HEK293 (cell line): Measurements from ENCODE around the gene HOXA11.
A peak's percentile ranks its signal among the peaks of the same experiment; 100 is the strongest.

Experiments
- CTCF ChIA-PET: fragments of 350-600 bp; formaldehyde crosslinking; extraction: SDS; loops from one replicate; lab custom pipeline; 2021; ENCODE audit warnings: antibody characterized with exemption; lab: Yijun Ruan, JAX
- POLR2A ChIA-PET: fragments of 300-600 bp; formaldehyde crosslinking; extraction: SDS; loops from one replicate; lab custom pipeline; 2020; ENCODE audit warnings: antibody characterized with exemption, inconsistent platforms; lab: Yijun Ruan, JAX
- H3K27ac ChIP-seq: fragments of 200-500 bp; sonication (Bioruptor generic); 2 replicates; pipeline ENCODE4 v1.5.1; 2014; ENCODE audit warnings: low read depth, low read length, control low read depth, inconsistent platforms; ENCODE audit errors: extremely low read depth
- H3K36me3 ChIP-seq, 2 experiments: fragments of 200-500 bp in 1 of 2; sonication (Bioruptor generic) in 1 of 2; 1 replicate in 1 of 2; 2 replicates in 1 of 2; pipeline ENCODE4 v1.5.1; 2014 to 2017; ENCODE audit warnings: inconsistent platforms in 2 of 2, low read length in 2 of 2; ENCODE audit not compliant: control insufficient read depth in 2 of 2, insufficient read depth in 1 of 2
- H3K4me1 ChIP-seq: fragments of 200-500 bp; sonication (Bioruptor generic); 2 replicates; pipeline ENCODE4 v1.5.1; 2014; ENCODE audit warnings: mild to moderate bottlenecking, low read length, inconsistent platforms; ENCODE audit not compliant: control insufficient read depth, insufficient read depth
- H3K4me3 ChIP-seq: 2 replicates; pipeline ENCODE4 v1.5.1; 2011; ENCODE audit warnings: low read depth, mild to moderate bottlenecking, control low read depth, low read length, moderate library complexity
- H3K9me3 ChIP-seq: fragments of 200-500 bp; sonication (Bioruptor generic); 2 replicates; pipeline ENCODE4 v1.5.1; 2014; ENCODE audit warnings: low read depth, low read length, inconsistent platforms; ENCODE audit not compliant: control insufficient read depth, insufficient read depth
- GLIS1 ChIP-seq: fragments of 450-650 bp; formaldehyde crosslinking; IDR thresholded peaks from 2 replicates; pipeline ENCODE4 v1.5.1; 2016; ENCODE audit warnings: missing biosample characterization, missing genetic modification characterization
- GLIS2 ChIP-seq: fragments of 450-650 bp; formaldehyde crosslinking; IDR thresholded peaks from 2 replicates; pipeline ENCODE4 v1.5.1; 2016; ENCODE audit warnings: missing biosample characterization, missing genetic modification characterization
- OVOL3 ChIP-seq: fragments of 450-650 bp; formaldehyde crosslinking; IDR thresholded peaks from 2 replicates; pipeline ENCODE4 v1.5.1; 2016; ENCODE audit warnings: missing biosample characterization, missing genetic modification characterization
- SCRT1 ChIP-seq: fragments of 450-650 bp; formaldehyde crosslinking; IDR thresholded peaks from 2 replicates; pipeline ENCODE4 v1.5.1; 2016; ENCODE audit warnings: missing biosample characterization, missing genetic modification characterization, borderline replicate concordance
- YY1 ChIP-seq: fragments of 450-650 bp; formaldehyde crosslinking; IDR thresholded peaks from 2 replicates; pipeline ENCODE4 v1.5.1; 2018; ENCODE audit warnings: missing biosample characterization, missing genetic modification characterization
- ZBTB10 ChIP-seq: fragments of 450-650 bp; formaldehyde crosslinking; IDR thresholded peaks from 2 replicates; pipeline ENCODE4 v1.5.1; 2016; ENCODE audit warnings: missing biosample characterization, missing genetic modification characterization
- ZBTB11 ChIP-seq: fragments of 450-650 bp; formaldehyde crosslinking; conservative IDR thresholded peaks from 2 replicates; pipeline ENCODE4 v1.5.1; 2016; ENCODE audit warnings: low read depth, missing biosample characterization, missing genetic modification characterization
- ZBTB6 ChIP-seq: fragments of 450-650 bp; formaldehyde crosslinking; IDR thresholded peaks from 2 replicates; pipeline ENCODE4 v1.5.1; 2017; ENCODE audit warnings: missing biosample characterization, missing genetic modification characterization
- ZBTB8A ChIP-seq: fragments of 450-650 bp; formaldehyde crosslinking; IDR thresholded peaks from 2 replicates; pipeline ENCODE4 v1.5.1; 2016; ENCODE audit warnings: missing biosample characterization, missing genetic modification characterization
- ZNF202 ChIP-seq: fragments of 450-650 bp; formaldehyde crosslinking; IDR thresholded peaks from 2 replicates; pipeline ENCODE4 v1.5.1; 2016; ENCODE audit warnings: missing biosample characterization, missing genetic modification characterization, borderline replicate concordance
- ZNF292 ChIP-seq: fragments of 450-650 bp; formaldehyde crosslinking; IDR thresholded peaks from 2 replicates; pipeline ENCODE4 v1.5.1; 2016; ENCODE audit warnings: low read depth, missing biosample characterization, missing genetic modification characterization, borderline replicate concordance
- ZNF341 ChIP-seq: fragments of 450-650 bp; formaldehyde crosslinking; IDR thresholded peaks from 2 replicates; pipeline ENCODE4; 2016; ENCODE audit warnings: low read depth, missing biosample characterization, missing genetic modification characterization
- ZNF621 ChIP-seq: fragments of 450-650 bp; formaldehyde crosslinking; IDR thresholded peaks from 2 replicates; pipeline ENCODE4 v1.5.1; 2017; ENCODE audit warnings: missing biosample characterization, missing genetic modification characterization

The HOXA11 gene

GRCh38 chr7:27191833-27192545 lies 7.0 kb upstream of the HOXA11 start (continued):
- TF ChIP-seq ZBTB10 (tag by site-specific recombination) = peak; percentile 28; the same call in 1 of the 2 replicates
- TF ChIP-seq YY1 = 0 out of 2 replicates have a peak, but pooled peaks have one; percentile 32
- TF ChIP-seq OVOL3 (tag by site-specific recombination) = no peak
- no peak for TF ChIP-seq ZNF292 (tag by site-specific recombination)
- no peak; the same call in 1 of the 2 replicates for TF ChIP-seq GLIS1 (tag by site-specific recombination)
- TF ChIP-seq, all 188 proteins: peak for 11

DNA sequence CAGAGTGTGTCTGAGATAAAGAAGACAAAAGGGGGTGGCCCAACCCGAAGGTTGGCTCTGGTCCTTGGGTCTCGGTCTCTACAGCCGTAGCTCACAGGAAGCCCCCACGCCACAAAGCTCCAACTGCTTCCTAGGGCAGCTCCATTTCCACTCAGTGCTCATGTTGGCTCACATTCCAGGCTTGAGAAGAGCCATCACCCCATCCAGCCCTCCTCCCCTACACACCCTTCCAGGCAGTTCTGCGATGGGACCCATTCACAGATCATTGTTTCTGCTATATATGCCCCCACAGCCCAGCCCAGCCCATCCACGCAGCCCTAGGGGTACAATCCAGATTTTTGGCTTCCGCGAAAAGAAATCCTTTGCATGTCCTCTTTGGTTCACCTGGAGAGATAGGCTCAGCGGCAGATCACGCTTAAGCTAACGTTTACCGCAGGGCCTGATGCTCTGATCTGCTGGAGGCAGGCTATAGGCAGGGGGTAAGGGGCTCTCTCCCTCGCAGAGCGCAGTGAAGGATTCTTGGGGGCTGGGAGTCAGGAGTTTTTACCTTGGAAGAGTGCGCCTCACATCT lies 6.2 kb upstream of the HOXA11 start:
- ChIA-PET CTCF (interaction anchor here (0.7 to 1.1 kb wide), 3 partner anchors 9 to 1298 kb away, joined by 3 to 4 read pairs (median 3); no protein-coding TSS in a partner anchor), POLR2A (interaction anchor here (1.1 to 2.3 kb wide), 4 partner anchors 8 to 730 kb away, joined by 3 to 8 read pairs (median 6); partner anchors contain the start of gene HOXA13)
- Histone ChIP-seq H3K9me3 (no peaks in the 10 kb centered on the region), H3K4me1 (peaks cover 33% of the 10 kb centered on the region), H3K36me3 (peaks cover 11 to 23% of the 10 kb centered on the region in 2 experiments; a peak in 2 of 3 replicates), H3K27ac (no peak overlapping the region), H3K4me3 (no peak overlapping the region)
- TF ChIP-seq SCRT1 (tag by site-specific recombination) (no peak), ZBTB6 (tag by site-specific recombination) (peak; percentile 84), ZNF202 (tag by site-specific recombination) (no peak), ZNF341 (tag by site-specific recombination) (peak; percentile 48), GLIS2 (tag by site-specific recombination) (peak; percentile 68; the same call in 1 of the 2 replicates), ZNF621 (tag by site-specific recombination) (no peak), ZBTB11 (tag by site-specific recombination) (no peak), ZBTB8A (0 out of 2 replicates have a peak, but pooled peaks have one; percentile 5), GLIS1 (tag by site-specific recombination) (peak; percentile 49)
